GM18499 (cell line): ENCODE measurements around the gene TEX101.
"Not testable (repeated sequence)": the region's sequence is repeated elsewhere in the genome, so short reads cannot be mapped to it uniquely, and the experiment has no call there.

Source experiments
- ATAC-seq: cut with Tn5 transposase; IDR thresholded peaks from one replicate; pipeline ENCODE4 v1.9.1; 2021; ENCODE audit warnings: moderate number of reproducible peaks; ENCODE audit not compliant: insufficient read depth, unreplicated experiment

The TEX101 gene

GRCh38 chr19:43414554-43414953 is at the start of gene TEX101:
TSS of gene TEX101 (plus strand) at chr19:43414890. CDS start at chr19:43415920, 1,030 bp downstream.
- no peak for ATAC-seq

- not testable (repeated sequence) for ATAC-seq
Observed at GRCh38 chr19:43365677-43366076, 49.0 kb upstream of the TEX101 start.

- ATAC-seq: no peak
Observed at GRCh38 chr19:43367822-43368221, 46.9 kb upstream of the TEX101 start.

- not testable (repeated sequence) for ATAC-seq
Observed at GRCh38 chr19:43368897-43369296, 45.8 kb upstream of the TEX101 start.

GRCh38 chr19:43371909-43372308 is 42.8 kb upstream of the TEX101 start:
- no peak for ATAC-seq

- no peak for ATAC-seq
Observed at GRCh38 chr19:43372462-43372861, 42.2 kb upstream of the TEX101 start.

GRCh38 chr19:43377624-43378023 is 37.1 kb upstream of the TEX101 start:
- not testable (repeated sequence) for ATAC-seq

GRCh38 chr19:43380008-43380407 is 34.7 kb upstream of the TEX101 start:
- ATAC-seq: no peak

- ATAC-seq: no peak
Observed at GRCh38 chr19:43380771-43381386, 33.8 kb upstream of the TEX101 start.

- ATAC-seq: not testable (repeated sequence)
Observed at GRCh38 chr19:43382586-43383216, 32.0 kb upstream of the TEX101 start.

- not testable (repeated sequence) for ATAC-seq
Observed at GRCh38 chr19:43383254-43383653, 31.4 kb upstream of the TEX101 start.

GRCh38 chr19:43383759-43384158 is 30.9 kb upstream of the TEX101 start:
- not testable (repeated sequence) for ATAC-seq

- ATAC-seq: not testable (repeated sequence)
Observed at GRCh38 chr19:43390903-43391551, 23.7 kb upstream of the TEX101 start.

GRCh38 chr19:43391552-43391935 is 23.1 kb upstream of the TEX101 start:
- not testable (repeated sequence) for ATAC-seq

- not testable (repeated sequence) for ATAC-seq
Observed at GRCh38 chr19:43393501-43393900, 21.2 kb upstream of the TEX101 start.

GRCh38 chr19:43395561-43395960 is 19.1 kb upstream of the TEX101 start:
- ATAC-seq: no peak

- no peak for ATAC-seq
Observed at GRCh38 chr19:43406297-43406696, 8.4 kb upstream of the TEX101 start.

GRCh38 chr19:43407416-43408005 is 7.2 kb upstream of the TEX101 start:
- ATAC-seq: no peak

GRCh38 chr19:43408043-43408442 is 6.6 kb upstream of the TEX101 start:
- ATAC-seq: no peak

GRCh38 chr19:43409415-43409814 is 5.3 kb upstream of the TEX101 start:
- ATAC-seq: no peak

GRCh38 chr19:43412441-43412840 is 2.2 kb upstream of the TEX101 start:
- no peak for ATAC-seq
